HFFc6 (cell line): ENCODE measurements around the gene MRPS30. TPM values are rescaled to one million over a fixed set of nuclear protein-coding genes. Genes with fewer than 3 reads are reported as not detected.

Experiments
- DNase-seq: peaks from one replicate; pipeline ENCODE4 v3.0.0-alpha.2; 2018
- H3K27ac Mint-ChIP-seq: 2 replicates; pipeline ENCODE4 v1.8.0; 2020; ENCODE audit warnings: mild to moderate bottlenecking, mixed read lengths
- H3K27me3 Mint-ChIP-seq: 2 replicates; pipeline ENCODE4 v1.8.0; 2021; ENCODE audit warnings: mild to moderate bottlenecking, moderate library complexity, mixed read lengths; ENCODE audit not compliant: insufficient read depth
- H3K36me3 Mint-ChIP-seq: 2 replicates; pipeline ENCODE4 v1.8.0; 2021; ENCODE audit warnings: low read depth, mixed read lengths
- H3K4me1 Mint-ChIP-seq: 2 replicates; pipeline ENCODE4 v1.8.0; 2020; ENCODE audit warnings: low read depth, mixed read lengths
- H3K4me3 Mint-ChIP-seq: 2 replicates; pipeline ENCODE4 v1.8.0; 2020; ENCODE audit warnings: mild to moderate bottlenecking, moderate library complexity, mixed read lengths
- H3K9me3 Mint-ChIP-seq: 2 replicates; pipeline ENCODE4 v1.8.0; 2020; ENCODE audit warnings: mild to moderate bottlenecking, mixed read lengths
- total RNA-seq, 6 experiments: library from RNA; stranded (reverse); fragmentation: NEBNext Ultra II Directional; extraction: Animal tissue kit (Norgen Biotek cat#: 25700); gene quantifications; 2 replicates in 1 of 6; 3 replicates in 5 of 6; pipeline ENCODE4 v1.2.3, GENCODE V29; 2021
- TF ChIP-seq, protein P1 (sequence below): fragments of 200-600 bp; sonication (generic); IDR thresholded peaks from 2 replicates; pipeline ENCODE4 v1.5.0; 2021; ENCODE audit warnings: antibody characterized with exemption, mild to moderate bottlenecking

Gene MRPS30
- total RNA-seq, 6 experiments from 2014 or later = 28.3 to 33.7 (median 30.9) TPM

DNA sequence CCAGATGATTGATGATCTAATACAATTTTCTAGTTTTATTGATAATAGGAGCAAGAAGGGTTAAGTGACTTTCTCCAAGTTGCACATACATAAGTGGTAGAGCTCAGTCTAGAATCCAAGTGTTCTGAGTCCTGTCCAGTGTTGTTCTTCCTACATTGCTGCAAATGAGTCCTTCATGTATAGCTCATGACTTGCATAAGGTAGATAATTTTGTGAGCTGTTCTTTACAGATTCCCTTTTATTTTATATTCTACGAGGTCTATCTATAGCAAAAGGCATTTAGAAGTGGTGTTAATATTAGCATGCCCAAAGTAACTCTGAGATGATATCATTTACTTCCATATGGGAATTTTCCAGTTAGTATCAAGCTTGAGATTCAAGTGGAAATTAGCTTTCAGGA is 20.0 kb downstream of the MRPS30 start:
- no peaks in the 10 kb centered on the region for H3K36me3 Mint-ChIP-seq
- no peaks in the 10 kb centered on the region for H3K4me1 Mint-ChIP-seq
- H3K9me3 Mint-ChIP-seq = no peaks in the 10 kb centered on the region
- H3K27me3 Mint-ChIP-seq = no peaks in the 10 kb centered on the region
- no peak overlapping the region for H3K27ac Mint-ChIP-seq
- DNase-seq = no peak
- no peak overlapping the region for H3K4me3 Mint-ChIP-seq
- TF ChIP-seq, protein P1, sequence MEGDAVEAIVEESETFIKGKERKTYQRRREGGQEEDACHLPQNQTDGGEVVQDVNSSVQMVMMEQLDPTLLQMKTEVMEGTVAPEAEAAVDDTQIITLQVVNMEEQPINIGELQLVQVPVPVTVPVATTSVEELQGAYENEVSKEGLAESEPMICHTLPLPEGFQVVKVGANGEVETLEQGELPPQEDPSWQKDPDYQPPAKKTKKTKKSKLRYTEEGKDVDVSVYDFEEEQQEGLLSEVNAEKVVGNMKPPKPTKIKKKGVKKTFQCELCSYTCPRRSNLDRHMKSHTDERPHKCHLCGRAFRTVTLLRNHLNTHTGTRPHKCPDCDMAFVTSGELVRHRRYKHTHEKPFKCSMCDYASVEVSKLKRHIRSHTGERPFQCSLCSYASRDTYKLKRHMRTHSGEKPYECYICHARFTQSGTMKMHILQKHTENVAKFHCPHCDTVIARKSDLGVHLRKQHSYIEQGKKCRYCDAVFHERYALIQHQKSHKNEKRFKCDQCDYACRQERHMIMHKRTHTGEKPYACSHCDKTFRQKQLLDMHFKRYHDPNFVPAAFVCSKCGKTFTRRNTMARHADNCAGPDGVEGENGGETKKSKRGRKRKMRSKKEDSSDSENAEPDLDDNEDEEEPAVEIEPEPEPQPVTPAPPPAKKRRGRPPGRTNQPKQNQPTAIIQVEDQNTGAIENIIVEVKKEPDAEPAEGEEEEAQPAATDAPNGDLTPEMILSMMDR = no peak

GRCh38 chr5:44830951-44831350 is 22.2 kb downstream of the MRPS30 start:
- H3K4me3 Mint-ChIP-seq = no peak overlapping the region
- no peak overlapping the region for H3K27ac Mint-ChIP-seq
- no peaks in the 10 kb centered on the region for H3K27me3 Mint-ChIP-seq
- H3K36me3 Mint-ChIP-seq = no peaks in the 10 kb centered on the region
- DNase-seq = no peak
- H3K4me1 Mint-ChIP-seq = no peaks in the 10 kb centered on the region
- no peaks in the 10 kb centered on the region for H3K9me3 Mint-ChIP-seq
- TF ChIP-seq, protein P1 = no peak

DNA sequence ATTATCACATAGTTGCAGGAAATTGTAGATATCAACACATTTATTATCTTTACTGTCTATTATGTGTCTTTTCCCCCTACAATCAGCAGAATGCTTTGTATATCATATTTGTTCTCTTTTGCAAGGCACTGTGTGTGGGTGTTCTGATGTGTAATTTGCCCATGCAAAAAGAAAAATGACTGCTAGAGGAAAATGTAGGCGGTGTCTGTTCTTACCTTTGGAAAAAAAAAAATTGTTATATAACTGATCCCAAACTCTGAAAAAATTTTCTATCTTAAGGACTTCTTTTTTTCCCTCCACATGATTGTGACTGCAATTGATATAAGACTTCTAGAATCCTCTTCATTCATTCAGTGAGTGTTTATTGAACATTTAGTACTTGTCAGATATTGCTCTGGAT is 24.5 kb downstream of the MRPS30 start:
- no peak overlapping the region for H3K27ac Mint-ChIP-seq
- TF ChIP-seq, protein P1 = no peak
- no peaks in the 10 kb centered on the region for H3K36me3 Mint-ChIP-seq
- H3K27me3 Mint-ChIP-seq = no peaks in the 10 kb centered on the region
- H3K4me1 Mint-ChIP-seq = no peaks in the 10 kb centered on the region
- DNase-seq = no peak
- no peak overlapping the region for H3K4me3 Mint-ChIP-seq
- no peaks in the 10 kb centered on the region; the same call in 1 of the 2 replicates for H3K9me3 Mint-ChIP-seq

DNA sequence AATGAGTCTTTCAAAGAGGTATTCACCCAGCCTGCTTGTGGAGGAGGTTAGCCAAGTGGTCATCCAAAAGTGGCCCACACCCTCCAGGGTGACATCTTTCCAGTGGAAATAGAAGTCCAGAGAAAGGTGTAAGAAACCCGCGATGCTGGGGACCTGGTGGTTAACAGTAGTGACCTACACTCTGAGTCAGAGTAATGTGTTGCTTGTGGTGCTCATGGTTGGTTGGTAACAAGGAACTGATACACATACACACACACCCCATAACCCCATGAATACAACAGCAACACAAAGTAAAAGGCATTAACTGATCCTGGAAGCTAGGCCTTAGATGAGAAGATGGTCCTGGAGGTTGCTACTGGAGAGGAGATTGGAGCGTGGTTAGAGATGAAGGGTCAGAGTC is 26.9 kb downstream of the MRPS30 start:
- no peaks in the 10 kb centered on the region for H3K36me3 Mint-ChIP-seq
- H3K4me1 Mint-ChIP-seq = no peaks in the 10 kb centered on the region
- H3K9me3 Mint-ChIP-seq = peaks cover 5% of the 10 kb centered on the region; the same call in 1 of the 2 replicates
- no peaks in the 10 kb centered on the region for H3K27me3 Mint-ChIP-seq
- H3K4me3 Mint-ChIP-seq = no peak overlapping the region
- TF ChIP-seq, protein P1 = no peak
- H3K27ac Mint-ChIP-seq = no peak overlapping the region
- DNase-seq = no peak

- Mint-ChIP-seq H3K4me3 (no peak overlapping the region), H3K36me3 (no peaks in the 10 kb centered on the region), H3K27ac (no peak overlapping the region), H3K4me1 (no peaks in the 10 kb centered on the region), H3K27me3 (no peaks in the 10 kb centered on the region), H3K9me3 (peaks cover 5% of the 10 kb centered on the region; the same call in 1 of the 2 replicates)
- DNase-seq = no peak
- TF ChIP-seq, protein P1 = no peak
Observed at GRCh38 chr5:44839018-44839681, 30.4 kb downstream of the MRPS30 start.
